Endothelial cell (in vitro differentiated cells): ENCODE measurements around the gene SGMS1. TPM values are rescaled to one million over a fixed set of nuclear protein-coding genes. Genes with fewer than 3 reads are reported as not detected.
"Not testable (repeated sequence)": the region's sequence is repeated elsewhere in the genome, so short reads cannot be mapped to it uniquely, and the experiment has no call there.

Experiments used
- DNase-seq: peaks from one replicate; pipeline ENCODE4 v3.0.0; 2021; ENCODE audit warnings: low spot score
- H3K27ac Mint-ChIP-seq: one replicate; pipeline ENCODE4 v1.8.0; 2021; ENCODE audit warnings: mixed read lengths, inconsistent platforms; ENCODE audit not compliant: unreplicated experiment
- H3K27me3 Mint-ChIP-seq: one replicate; pipeline ENCODE4 v1.8.0; 2021; ENCODE audit warnings: mild to moderate bottlenecking, moderate library complexity, mixed read lengths, inconsistent platforms; ENCODE audit not compliant: unreplicated experiment
- H3K36me3 Mint-ChIP-seq: one replicate; pipeline ENCODE4 v1.8.0; 2021; ENCODE audit warnings: mild to moderate bottlenecking, low read depth, mixed read lengths, inconsistent platforms; ENCODE audit not compliant: unreplicated experiment
- H3K4me1 Mint-ChIP-seq: one replicate; pipeline ENCODE4 v1.8.0; 2021; ENCODE audit warnings: mild to moderate bottlenecking, mixed read lengths, inconsistent platforms; ENCODE audit not compliant: unreplicated experiment
- H3K4me3 Mint-ChIP-seq: one replicate; pipeline ENCODE4 v1.8.0; 2021; ENCODE audit warnings: mild to moderate bottlenecking, mixed read lengths, inconsistent platforms; ENCODE audit not compliant: unreplicated experiment
- H3K9me3 Mint-ChIP-seq: one replicate; pipeline ENCODE4 v1.8.0; 2021; ENCODE audit warnings: mixed read lengths, inconsistent platforms; ENCODE audit not compliant: unreplicated experiment
- total RNA-seq: library from RNA; stranded (reverse); fragmentation: NEBNext Ultra II Directional; extraction: Animal tissue kit (Norgen Biotek cat#: 25700); gene quantifications from one replicate; pipeline ENCODE4 v1.2.1, GENCODE V29; 2021; ENCODE audit not compliant: unreplicated experiment
- TF ChIP-seq, protein P1 (sequence below): fragments of 200-600 bp; sonication (generic); IDR thresholded peaks from one replicate; pipeline ENCODE4 v1.5.0; 2021; ENCODE audit warnings: antibody characterized with exemption; ENCODE audit not compliant: unreplicated experiment

Gene SGMS1
- total RNA-seq, 1 donor from 2014 or later, result 12.4 TPM

DNA sequence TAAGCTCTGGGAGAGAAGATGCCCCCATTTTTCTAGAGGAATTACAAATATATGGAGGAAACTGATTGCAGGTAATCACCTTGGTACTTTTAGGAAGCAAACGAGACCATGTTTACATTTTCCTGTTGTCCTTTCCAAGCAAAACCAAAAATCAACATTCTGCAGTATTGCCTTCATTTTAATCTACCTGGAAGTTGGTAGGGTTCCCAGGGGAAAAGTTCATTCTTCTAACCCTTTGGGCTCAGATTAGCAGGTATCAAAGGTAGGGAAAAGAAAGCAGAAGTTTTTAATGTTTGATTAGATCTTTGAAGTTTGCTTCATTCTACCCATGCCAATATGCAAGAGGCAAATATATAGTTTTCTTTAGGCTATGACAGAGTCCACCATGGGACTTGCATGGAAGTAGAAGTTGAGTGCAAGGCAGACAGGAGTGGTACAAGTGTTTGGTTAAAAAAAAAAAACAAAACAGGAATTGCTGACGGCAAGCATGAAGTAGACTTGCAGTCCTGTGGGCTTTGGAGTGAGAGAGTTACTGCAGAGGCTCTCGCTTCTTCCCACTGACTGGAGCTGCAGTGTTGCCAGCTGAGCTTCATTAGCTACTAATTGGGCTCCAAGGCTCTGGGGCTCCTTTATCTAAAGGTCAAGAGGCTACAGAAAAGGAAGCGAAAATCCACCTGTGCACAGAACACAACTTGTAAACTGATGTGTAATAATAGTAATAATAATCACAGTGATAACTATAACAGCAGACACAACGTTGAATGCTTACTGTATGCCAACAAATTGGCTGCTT lies 343.5 kb downstream of the SGMS1 start:
- Mint-ChIP-seq H3K4me3 (no peak overlapping the region), H3K9me3 (no peaks in the 10 kb centered on the region), H3K27ac (no peak overlapping the region), H3K4me1 (no peaks in the 10 kb centered on the region), H3K36me3 (no peaks in the 10 kb centered on the region), H3K27me3 (no peaks in the 10 kb centered on the region)
- no peak for DNase-seq
- TF ChIP-seq, protein P1, sequence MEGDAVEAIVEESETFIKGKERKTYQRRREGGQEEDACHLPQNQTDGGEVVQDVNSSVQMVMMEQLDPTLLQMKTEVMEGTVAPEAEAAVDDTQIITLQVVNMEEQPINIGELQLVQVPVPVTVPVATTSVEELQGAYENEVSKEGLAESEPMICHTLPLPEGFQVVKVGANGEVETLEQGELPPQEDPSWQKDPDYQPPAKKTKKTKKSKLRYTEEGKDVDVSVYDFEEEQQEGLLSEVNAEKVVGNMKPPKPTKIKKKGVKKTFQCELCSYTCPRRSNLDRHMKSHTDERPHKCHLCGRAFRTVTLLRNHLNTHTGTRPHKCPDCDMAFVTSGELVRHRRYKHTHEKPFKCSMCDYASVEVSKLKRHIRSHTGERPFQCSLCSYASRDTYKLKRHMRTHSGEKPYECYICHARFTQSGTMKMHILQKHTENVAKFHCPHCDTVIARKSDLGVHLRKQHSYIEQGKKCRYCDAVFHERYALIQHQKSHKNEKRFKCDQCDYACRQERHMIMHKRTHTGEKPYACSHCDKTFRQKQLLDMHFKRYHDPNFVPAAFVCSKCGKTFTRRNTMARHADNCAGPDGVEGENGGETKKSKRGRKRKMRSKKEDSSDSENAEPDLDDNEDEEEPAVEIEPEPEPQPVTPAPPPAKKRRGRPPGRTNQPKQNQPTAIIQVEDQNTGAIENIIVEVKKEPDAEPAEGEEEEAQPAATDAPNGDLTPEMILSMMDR, result no peak

DNA sequence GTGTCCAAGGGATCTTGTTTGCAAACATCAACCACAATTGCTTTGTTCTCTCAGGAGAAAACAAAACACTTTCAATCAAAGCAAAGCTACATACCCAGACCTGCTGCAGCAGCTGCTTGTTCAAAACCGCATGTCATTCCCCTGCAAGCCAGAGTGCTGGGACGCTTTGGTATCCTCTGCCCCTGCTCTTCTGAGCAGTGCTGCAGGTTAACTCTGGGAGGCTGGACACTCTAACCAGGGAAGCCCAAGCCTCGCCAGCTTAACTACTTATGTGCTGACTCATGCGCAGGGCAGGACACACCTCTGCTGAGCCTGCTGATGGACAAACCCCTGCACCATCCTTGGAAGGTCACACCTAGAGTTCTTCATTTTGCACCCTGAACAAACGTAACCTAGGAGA lies 344.3 kb downstream of the SGMS1 start:
- TF ChIP-seq, protein P1, result no peak
- Mint-ChIP-seq H3K27ac (no peak overlapping the region), H3K9me3 (no peaks in the 10 kb centered on the region), H3K4me1 (no peaks in the 10 kb centered on the region), H3K4me3 (no peak overlapping the region), H3K36me3 (no peaks in the 10 kb centered on the region), H3K27me3 (no peaks in the 10 kb centered on the region)
- DNase-seq, result no peak

DNA sequence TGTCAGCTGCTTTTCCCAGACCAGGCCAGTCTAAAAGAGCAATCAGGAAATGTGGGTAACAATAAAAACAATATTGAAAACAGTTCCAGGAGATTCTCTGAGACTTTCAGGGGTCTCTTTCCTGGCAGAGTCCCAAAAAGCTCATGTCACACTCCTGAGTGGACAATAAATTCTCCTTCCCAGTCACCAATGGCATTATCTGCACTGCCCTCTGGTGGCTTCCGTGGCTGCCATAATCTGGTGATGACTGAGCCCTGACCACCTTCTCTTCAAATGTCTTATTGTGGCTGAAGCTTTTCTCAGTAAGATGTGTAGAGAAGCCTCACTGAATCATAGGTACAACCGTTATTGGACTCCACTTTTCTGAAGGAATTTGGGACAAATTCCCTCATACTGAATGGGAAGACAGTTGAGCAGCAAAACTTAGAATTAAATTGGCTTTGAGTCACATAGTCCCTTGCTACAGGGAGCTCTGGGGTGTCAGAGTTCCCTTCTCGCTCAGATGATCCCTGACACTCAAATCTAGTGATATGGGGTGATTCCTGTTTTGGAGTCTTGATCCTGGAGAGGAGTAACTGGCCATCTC lies 348.0 kb downstream of the SGMS1 start:
- no peaks in the 10 kb centered on the region for H3K27me3 Mint-ChIP-seq
- TF ChIP-seq, protein P1, result peak; percentile 40
- H3K4me1 Mint-ChIP-seq, result no peaks in the 10 kb centered on the region
- DNase-seq, result peak; percentile 63
- H3K4me3 Mint-ChIP-seq, result no peak overlapping the region
- no peaks in the 10 kb centered on the region for H3K36me3 Mint-ChIP-seq
- no peak overlapping the region for H3K27ac Mint-ChIP-seq
- H3K9me3 Mint-ChIP-seq, result no peaks in the 10 kb centered on the region

DNA sequence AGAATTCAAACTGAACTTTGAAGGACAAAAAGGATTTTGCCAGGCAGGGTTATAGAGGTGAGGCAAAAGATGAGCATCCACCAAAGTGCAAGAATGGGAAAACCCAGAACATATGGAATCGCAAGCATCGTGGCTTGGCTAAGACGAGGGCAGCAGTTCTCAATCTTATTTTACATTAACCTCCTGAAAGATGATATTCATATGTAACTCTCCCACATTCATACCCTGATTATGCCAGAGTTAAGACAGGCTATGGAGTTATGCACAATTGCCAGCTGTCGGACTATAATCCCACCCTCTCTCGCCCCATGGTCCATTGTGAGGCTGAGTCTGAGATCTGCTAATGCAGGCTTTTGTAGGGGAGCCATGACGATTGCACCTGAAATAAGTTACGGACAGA lies 351.2 kb downstream of the SGMS1 start:
- H3K27ac Mint-ChIP-seq, result no peak overlapping the region
- DNase-seq, result no peak
- H3K36me3 Mint-ChIP-seq, result no peaks in the 10 kb centered on the region
- no peaks in the 10 kb centered on the region for H3K9me3 Mint-ChIP-seq
- no peaks in the 10 kb centered on the region for H3K27me3 Mint-ChIP-seq
- TF ChIP-seq, protein P1, result no peak
- no peak overlapping the region for H3K4me3 Mint-ChIP-seq
- H3K4me1 Mint-ChIP-seq, result no peaks in the 10 kb centered on the region

DNA sequence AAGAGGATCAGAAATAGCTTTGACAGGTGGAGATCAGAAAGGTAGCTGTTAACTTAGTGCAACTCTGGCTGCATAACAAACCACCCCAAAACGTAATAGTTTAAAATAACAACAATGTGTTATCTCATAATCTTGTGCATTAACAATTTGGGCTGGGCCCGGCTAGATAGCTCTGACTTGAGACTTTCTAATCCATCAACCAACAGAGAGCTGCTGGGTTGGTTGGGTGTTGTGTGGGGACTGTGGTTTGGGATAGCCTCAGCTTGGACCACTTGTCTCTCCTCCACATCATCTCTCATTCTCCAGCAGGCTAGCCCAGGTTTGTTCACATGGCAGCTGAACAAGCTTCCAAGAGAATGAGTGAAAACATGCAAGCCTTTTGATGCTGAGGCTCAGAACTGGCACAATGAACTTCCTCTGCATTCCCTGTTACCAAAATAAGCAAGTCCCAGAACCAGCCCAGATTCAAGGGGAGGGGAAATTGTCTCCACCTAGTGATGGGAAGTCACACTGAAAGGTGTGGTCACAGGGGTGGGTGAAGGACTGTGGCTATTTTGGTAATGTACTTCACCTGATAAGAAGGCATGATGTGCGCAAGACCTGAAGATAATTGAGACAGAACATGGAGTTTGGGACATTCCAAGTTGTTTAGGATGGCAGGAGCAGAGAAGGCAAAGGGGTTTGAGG lies 352.0 kb downstream of the SGMS1 start:
- DNase-seq, result no peak
- H3K9me3 Mint-ChIP-seq, result no peaks in the 10 kb centered on the region
- H3K4me3 Mint-ChIP-seq, result no peak overlapping the region
- no peaks in the 10 kb centered on the region for H3K36me3 Mint-ChIP-seq
- no peaks in the 10 kb centered on the region for H3K27me3 Mint-ChIP-seq
- H3K4me1 Mint-ChIP-seq, result no peaks in the 10 kb centered on the region
- TF ChIP-seq, protein P1, result no peak
- no peak overlapping the region for H3K27ac Mint-ChIP-seq

DNA sequence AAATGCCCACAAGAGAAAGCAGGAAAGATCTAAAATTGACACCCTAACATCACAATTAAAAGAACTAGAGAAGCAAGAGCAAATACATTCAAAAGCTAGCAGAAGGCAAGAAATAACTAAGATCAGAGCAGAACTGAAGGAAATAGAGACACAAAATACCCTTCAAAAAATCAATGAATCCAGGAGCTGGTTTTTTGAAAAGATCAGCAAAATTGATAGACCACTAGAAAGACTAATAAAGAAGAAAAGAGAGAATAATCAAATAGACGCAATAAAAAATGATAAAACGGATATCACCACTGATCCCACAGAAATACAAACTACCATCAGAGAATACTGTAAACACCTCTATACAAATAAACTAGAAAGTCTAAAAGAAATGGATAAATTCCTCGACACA lies 355.9 kb downstream of the SGMS1 start:
- not testable (repeated sequence) for H3K4me3 Mint-ChIP-seq, DNase-seq, H3K27ac Mint-ChIP-seq, H3K9me3 Mint-ChIP-seq, H3K4me1 Mint-ChIP-seq, H3K36me3 Mint-ChIP-seq, H3K27me3 Mint-ChIP-seq

DNA sequence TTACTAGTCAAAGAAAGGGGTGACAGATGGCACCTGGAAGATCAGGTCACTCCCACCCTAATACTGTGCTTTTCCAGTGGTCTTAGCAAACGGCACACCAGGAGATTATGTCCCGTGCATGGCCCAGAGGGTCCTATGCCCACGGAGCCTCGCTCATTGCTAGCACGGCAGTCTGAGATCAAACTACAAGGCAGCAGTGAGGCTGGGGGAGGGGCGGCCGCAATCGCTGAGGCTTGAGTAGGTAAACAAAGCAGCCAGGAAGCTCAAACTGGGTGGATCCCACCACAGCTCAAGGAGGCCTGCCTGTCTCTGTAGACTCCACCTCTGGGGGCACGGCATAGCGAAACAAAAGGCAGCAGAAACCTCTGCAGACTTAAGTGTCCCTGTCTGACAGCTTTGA lies 361.1 kb downstream of the SGMS1 start:
- not testable (repeated sequence) for DNase-seq, H3K27ac Mint-ChIP-seq, H3K4me3 Mint-ChIP-seq, H3K9me3 Mint-ChIP-seq, H3K4me1 Mint-ChIP-seq, H3K27me3 Mint-ChIP-seq, H3K36me3 Mint-ChIP-seq
